Tibial artery (tissue), 4 donors: ENCODE data around the gene CARD19.
A peak's percentile ranks its signal among the peaks of the same experiment; 100 is the strongest.

Source experiments
- DNase-seq, 2 donors: peaks; one replicate each; pipeline ENCODE4 v3.0.0-alpha.2; 2019
- H3K27ac ChIP-seq, 2 donors: fragments of 200-600 bp; sonication (generic) in 1 of 2; 1 replicate in 1 of 2; 2 replicates in 1 of 2; pipeline ENCODE4 v1.5.1; 2018 to 2019; ENCODE audit warnings: mild to moderate bottlenecking in 1 of 2
- H3K27me3 ChIP-seq, 2 donors: fragments of 200-600 bp; sonication (generic) in 1 of 2; one replicate each; pipeline versions ENCODE4 v1.5.1 to v1.6.0; 2016 to 2019
- H3K36me3 ChIP-seq, 3 donors: fragments of 200-600 bp; sonication (generic) in 2 of 3; one replicate each; pipeline ENCODE4 v1.5.1; 2016 to 2019; ENCODE audit warnings: mild to moderate bottlenecking in 2 of 3
- H3K4me1 ChIP-seq, 4 donors: fragments of 200-600 bp; sonication (generic) in 2 of 4; 1 replicate in 3 of 4; 2 replicates in 1 of 4; pipeline ENCODE4 v1.5.1; 2016 to 2019
- H3K4me3 ChIP-seq, 2 donors: fragments of 200-600 bp; sonication (generic) in 1 of 2; 1 replicate in 1 of 2; 2 replicates in 1 of 2; pipeline ENCODE4 v1.5.1; 2018 to 2019; ENCODE audit warnings: mild to moderate bottlenecking in 2 of 2
- H3K9me3 ChIP-seq, 3 donors: fragments of 200-600 bp; sonication (generic) in 1 of 3; one replicate each; pipeline ENCODE4 v1.5.1; 2016 to 2019
- intact Hi-C: fragments of 100-400 bp; cut with DNase I; formaldehyde crosslinking; loops from one replicate; pipeline ENCODE4 v1.15.0; 2023; ENCODE audit warnings: low total_unique reads
- TF ChIP-seq, protein P1 (sequence below), 2 experiments: fragments of 200-600 bp in 1 of 2; fragments of 450-650 bp in 1 of 2; IDR thresholded peaks; one replicate each; pipeline ENCODE4 v1.5.1; 2017 to 2019; ENCODE audit warnings: antibody characterized with exemption in 2 of 2, mild to moderate bottlenecking in 1 of 2, moderate library complexity in 1 of 2

CARD19 gene

DNA sequence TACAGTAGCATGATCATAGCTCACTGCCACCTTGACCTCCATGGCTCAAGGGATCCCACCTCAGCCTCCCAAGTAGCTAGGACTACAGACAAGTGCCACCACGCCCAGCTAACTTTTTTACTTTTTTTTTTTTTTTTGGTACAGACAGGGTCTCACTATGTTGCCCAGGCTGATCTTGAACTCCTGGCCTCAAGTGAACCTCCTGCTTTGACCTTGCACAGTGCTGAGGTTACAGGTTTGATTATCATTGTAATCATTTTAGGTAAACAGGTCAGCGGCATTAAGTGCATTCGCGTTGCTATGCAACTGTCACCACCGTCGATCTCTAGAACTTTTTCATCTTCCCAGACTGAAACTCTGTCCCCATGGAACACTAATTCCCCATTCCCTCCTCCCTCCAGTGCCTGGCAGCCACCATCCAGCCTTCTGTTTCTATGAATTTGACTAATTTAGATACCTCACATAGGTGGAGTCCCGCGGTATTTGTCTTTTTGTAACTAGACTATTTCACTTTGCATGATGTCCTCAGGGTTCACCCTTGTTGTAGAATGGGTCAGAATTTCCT, 5.8 kb upstream of the CARD19 start:
- no peaks in the 10 kb centered on the region for H3K27me3 ChIP-seq
- TF ChIP-seq, protein P1, sequence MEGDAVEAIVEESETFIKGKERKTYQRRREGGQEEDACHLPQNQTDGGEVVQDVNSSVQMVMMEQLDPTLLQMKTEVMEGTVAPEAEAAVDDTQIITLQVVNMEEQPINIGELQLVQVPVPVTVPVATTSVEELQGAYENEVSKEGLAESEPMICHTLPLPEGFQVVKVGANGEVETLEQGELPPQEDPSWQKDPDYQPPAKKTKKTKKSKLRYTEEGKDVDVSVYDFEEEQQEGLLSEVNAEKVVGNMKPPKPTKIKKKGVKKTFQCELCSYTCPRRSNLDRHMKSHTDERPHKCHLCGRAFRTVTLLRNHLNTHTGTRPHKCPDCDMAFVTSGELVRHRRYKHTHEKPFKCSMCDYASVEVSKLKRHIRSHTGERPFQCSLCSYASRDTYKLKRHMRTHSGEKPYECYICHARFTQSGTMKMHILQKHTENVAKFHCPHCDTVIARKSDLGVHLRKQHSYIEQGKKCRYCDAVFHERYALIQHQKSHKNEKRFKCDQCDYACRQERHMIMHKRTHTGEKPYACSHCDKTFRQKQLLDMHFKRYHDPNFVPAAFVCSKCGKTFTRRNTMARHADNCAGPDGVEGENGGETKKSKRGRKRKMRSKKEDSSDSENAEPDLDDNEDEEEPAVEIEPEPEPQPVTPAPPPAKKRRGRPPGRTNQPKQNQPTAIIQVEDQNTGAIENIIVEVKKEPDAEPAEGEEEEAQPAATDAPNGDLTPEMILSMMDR (IDR thresholded peaks at IDR 0.05): no peak
- peaks cover 0 to 3% (median 0%) of the 10 kb centered on the region in 3 donors for H3K36me3 ChIP-seq
- DNase-seq: peak in 1 of 2 donors; percentile 17
- no peak overlapping the region for H3K4me3 ChIP-seq
- H3K9me3 ChIP-seq: peaks cover 8 to 14% (median 13%) of the 10 kb centered on the region in 3 donors
- intact Hi-C loops: loop anchor here (10.0 kb wide), 1 partner anchor 975 kb away; the partner anchor contains the start of gene SPTLC1
- no peak overlapping the region for H3K27ac ChIP-seq
- H3K4me1 ChIP-seq: peaks cover 0 to 16% (median 12%) of the 10 kb centered on the region in 4 donors

DNA sequence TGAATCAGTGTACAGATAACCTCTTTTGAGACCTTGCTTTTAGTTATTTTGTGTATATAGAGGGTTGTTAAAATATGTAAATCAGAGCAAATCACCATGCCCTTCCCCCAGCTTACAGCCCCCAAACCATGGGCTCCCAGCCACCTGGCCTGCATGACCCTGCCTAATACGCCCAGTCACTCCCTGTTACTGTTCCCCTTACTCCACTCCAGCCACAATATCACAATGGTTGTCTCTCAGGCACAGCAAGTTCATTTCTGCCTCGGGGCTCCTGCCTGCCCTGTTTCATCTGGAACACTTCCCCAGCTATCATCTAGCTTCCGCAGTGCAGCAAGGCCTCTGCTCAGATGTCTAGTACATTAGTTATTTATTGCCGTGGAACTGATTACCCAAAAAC, 5.0 kb upstream of the CARD19 start:
- TF ChIP-seq, protein P1 (IDR thresholded peaks at IDR 0.05): no peak
- H3K9me3 ChIP-seq: peaks cover 8 to 14% (median 13%) of the 10 kb centered on the region in 3 donors
- no peaks in the 10 kb centered on the region for H3K36me3 ChIP-seq
- no peaks in the 10 kb centered on the region for H3K27me3 ChIP-seq
- H3K4me1 ChIP-seq: peaks cover 0 to 17% (median 12%) of the 10 kb centered on the region in 4 donors
- intact Hi-C loops: loop anchor here (10.0 kb wide), 1 partner anchor 976 kb away; the partner anchor contains the start of gene SPTLC1
- DNase-seq: peak in 1 of 2 donors; percentile 17
- H3K4me3 ChIP-seq: no peak overlapping the region
- no peak overlapping the region for H3K27ac ChIP-seq

DNA sequence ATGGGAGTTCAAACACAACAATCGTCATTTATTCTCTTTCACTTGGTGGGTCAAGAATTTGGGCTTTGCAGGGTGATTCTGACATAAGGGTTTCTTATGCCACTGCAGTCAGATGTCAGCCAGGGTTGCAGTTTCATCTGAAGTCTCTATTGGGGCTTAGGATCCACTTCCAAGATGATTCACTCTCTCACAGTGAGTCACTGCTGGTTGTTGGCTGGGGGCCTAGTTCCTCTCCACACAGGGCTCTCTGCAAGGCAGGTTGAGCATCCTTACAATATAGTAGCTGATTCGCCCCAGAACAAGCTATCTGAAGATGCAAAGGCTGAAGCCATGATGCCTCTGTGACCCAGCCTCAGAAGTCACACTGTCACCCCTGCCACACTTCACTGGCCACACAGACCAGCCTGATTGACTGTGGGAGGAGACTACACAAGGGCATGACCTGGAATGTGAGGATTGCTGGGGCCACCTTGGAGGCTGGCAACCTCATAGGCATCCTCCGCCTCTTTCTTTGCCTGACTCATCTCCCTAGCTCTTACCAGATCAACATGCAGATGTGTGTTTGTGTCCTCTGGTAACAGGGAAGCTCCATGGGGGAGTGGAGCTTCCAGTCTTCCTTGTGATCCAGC, 4.5 kb upstream of the CARD19 start:
- H3K36me3 ChIP-seq: no peaks in the 10 kb centered on the region
- TF ChIP-seq, protein P1 (IDR thresholded peaks at IDR 0.05): no peak
- no peaks in the 10 kb centered on the region for H3K27me3 ChIP-seq
- DNase-seq: peak in 1 of 2 donors; percentile 66
- H3K9me3 ChIP-seq: peaks cover 8 to 14% (median 13%) of the 10 kb centered on the region in 3 donors
- peaks cover 0 to 17% (median 12%) of the 10 kb centered on the region in 4 donors for H3K4me1 ChIP-seq
- intact Hi-C loops: loop anchor here (10.0 kb wide), 1 partner anchor 977 kb away; the partner anchor contains the start of gene SPTLC1
- H3K27ac ChIP-seq: no peak overlapping the region
- H3K4me3 ChIP-seq: no peak overlapping the region

DNA sequence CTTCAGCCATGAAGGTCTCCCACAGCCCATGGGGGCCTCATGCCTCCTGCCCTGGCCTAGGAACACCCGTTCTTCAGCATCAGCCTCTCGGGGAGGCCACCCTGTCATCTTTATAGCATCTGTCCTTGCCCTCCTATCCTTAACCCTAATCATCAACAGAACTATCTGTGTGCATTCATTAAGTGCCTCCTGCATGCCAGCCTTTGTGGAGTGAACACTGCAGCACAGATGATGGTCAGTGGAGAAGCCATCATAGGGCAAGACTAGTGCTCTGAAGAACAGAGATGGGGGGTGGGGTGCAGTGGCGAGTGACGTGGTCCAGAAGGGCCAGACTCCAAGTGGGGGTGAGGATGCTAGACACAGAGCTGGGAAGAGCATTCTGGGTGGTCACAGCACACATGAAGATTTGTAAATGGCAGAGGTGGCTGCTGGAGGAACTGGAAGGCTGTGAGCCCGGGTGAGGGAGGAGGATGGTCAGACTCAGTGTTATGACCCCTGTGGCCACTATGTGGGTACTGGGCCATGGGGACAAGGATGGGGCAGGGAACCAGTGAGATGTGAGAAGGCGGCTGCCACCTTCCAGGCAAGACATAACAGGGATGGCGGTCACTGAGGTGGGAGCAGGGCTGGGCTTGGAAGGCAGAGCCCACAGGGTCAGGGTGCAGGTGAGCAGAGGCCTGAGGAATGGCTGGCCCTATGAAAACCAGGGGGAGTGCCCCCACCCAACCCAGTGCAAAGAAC, 3.6 kb upstream of the CARD19 start:
- TF ChIP-seq, protein P1 (IDR thresholded peaks at IDR 0.05): no peak
- Histone ChIP-seq H3K36me3 (no peaks in the 10 kb centered on the region), H3K27ac (peak overlapping the region in 1 of 2 donors; percentile 96), H3K27me3 (no peaks in the 10 kb centered on the region), H3K4me1 (peaks cover 0 to 25% (median 18%) of the 10 kb centered on the region in 4 donors), H3K9me3 (peaks cover 8 to 14% (median 13%) of the 10 kb centered on the region in 3 donors), H3K4me3 (no peak overlapping the region)
- intact Hi-C loops: loop anchor here (10.0 kb wide), 1 partner anchor 978 kb away; the partner anchor contains the start of gene SPTLC1
- peak; percentile 12 to 61 for DNase-seq

DNA sequence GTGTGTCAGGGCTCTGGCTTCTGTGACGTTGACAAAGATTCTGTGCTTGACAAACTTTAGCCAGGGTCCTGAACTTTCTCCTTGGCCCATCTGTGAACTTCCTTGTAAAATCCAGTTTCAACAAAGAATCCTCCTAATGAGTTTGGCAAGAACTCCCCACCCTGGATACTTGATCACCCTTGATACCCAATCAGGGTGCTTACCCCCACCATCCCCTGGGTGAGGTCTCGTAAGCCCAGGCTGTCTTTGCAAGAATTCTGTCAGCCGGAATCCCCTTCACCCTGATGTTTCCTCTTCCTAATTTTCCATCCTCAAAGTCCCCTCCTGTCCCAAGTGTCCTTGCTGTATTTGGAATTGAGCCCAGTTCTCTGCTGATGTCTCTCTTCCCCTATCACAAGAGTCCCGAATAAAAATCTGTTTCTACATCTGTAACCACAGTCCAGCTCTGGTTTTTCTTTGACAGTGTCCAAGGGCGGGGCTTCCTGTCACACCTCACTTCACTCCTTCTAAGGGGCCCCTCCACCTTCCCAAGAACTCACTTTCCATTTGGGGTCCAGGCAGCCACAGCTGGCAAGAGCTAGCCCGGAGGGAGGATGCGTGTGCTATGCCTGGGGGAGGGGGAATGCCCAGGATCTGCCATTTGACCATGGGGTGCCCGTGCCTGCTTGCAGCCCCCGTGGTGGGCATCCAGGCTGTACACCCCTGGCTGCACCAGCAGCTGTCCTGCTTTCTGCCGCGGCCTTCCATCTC, 2.7 kb upstream of the CARD19 start:
- H3K4me1 ChIP-seq: peaks cover 0 to 34% (median 27%) of the 10 kb centered on the region in 4 donors
- intact Hi-C loops: loop anchor here (10.0 kb wide), 1 partner anchor 979 kb away; the partner anchor contains the start of gene SPTLC1
- H3K27me3 ChIP-seq: no peaks in the 10 kb centered on the region
- no peak overlapping the region for H3K4me3 ChIP-seq
- DNase-seq: peak; percentile 17 to 64
- peaks cover 8 to 14% (median 13%) of the 10 kb centered on the region in 3 donors for H3K9me3 ChIP-seq
- H3K27ac ChIP-seq: peak overlapping the region; percentile 3 to 96
- TF ChIP-seq, protein P1 (IDR thresholded peaks at IDR 0.05): no peak
- H3K36me3 ChIP-seq: no peaks in the 10 kb centered on the region
